ENCODE results near the gene GPALPP1.

DNA sequence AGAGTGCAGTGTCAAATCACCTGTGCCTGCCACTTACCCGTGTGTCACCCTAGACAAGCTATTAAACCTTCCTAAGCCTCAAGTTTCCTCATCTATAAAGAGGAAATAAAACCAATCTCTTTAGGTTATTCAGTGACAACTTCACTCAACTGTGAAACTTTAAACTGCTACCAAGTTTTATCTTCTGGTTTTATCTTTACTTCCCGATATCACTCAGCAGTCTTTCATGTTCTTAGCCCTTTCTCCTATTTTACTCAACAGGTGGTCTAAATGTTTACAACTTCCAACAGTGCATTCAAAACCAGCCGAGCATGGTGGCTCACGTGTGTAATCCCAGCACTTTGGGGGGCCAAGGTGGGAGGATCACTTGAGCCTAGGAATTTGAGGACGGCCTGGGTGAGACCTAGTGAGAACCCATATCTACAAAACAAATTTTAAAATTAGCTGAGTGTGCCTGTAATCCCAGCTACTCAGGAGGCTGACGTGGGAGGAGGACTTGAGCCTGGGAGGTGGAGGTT is 59.6 kb downstream of the GPALPP1 start:
- TF ChIP-seq POLR2AphosphoS5 (IDR thresholded peaks at IDR 0.05; ENCODE audit: low read depth, low read length) (no peak), POLR2A (IDR thresholded peaks at IDR 0.05; ENCODE audit: low read depth, low read length) (no peak), SPI1 (IDR thresholded peaks at IDR 0.05; ENCODE audit: low read depth, low read length) (no peak)
